ENCODE measurements around the gene GTPBP1. TPM values are rescaled to one million over a fixed set of nuclear protein-coding genes. Genes with fewer than 3 reads are reported as not detected.

GTPBP1 gene
- total RNA-seq, 2 donors from 2014 or later, result 109 to 142 TPM

DNA sequence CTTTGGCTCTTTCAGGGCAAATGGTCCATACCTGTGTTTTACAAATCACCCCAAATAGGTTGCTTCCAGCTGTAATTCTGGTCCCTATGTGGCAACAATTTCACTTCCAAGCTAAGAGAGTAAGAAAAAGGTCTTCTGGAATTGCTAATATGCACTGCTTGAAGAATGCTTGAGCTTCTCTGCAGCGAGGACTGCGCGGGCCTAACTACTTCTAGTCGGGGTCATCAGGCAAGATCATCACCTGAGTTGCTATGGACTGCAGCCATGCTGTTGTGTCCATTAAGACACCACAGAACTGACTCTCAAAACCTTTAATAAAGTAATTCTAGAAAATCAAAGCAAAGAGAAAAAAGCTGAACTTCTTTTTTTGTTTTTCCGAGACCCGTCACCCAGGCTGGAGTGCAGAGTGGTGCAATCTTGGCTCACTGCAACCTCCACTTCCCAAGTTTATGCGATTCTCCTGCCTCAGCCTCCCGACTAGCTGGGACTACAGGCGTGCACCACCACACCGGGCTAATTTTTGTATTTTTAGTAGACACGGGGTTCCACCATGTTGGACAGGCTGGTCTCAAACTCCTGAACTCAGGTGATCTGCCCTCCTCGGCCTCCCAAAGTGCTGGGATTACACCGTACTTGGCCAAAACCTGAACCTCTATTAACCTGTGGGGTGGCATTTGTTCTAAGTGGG is 7.2 kb upstream of the GTPBP1 start:
- no peak for ATAC-seq
- Mint-ChIP-seq H3K9me3 (no peaks in the 10 kb centered on the region), H3K36me3 (peaks cover 38 to 48% of the 10 kb centered on the region in 2 donors), H3K27ac (peak overlapping the region; percentile 80 to 97)
- no peak for DNase-seq (ENCODE audit: low spot score in 2 of 2)

DNA sequence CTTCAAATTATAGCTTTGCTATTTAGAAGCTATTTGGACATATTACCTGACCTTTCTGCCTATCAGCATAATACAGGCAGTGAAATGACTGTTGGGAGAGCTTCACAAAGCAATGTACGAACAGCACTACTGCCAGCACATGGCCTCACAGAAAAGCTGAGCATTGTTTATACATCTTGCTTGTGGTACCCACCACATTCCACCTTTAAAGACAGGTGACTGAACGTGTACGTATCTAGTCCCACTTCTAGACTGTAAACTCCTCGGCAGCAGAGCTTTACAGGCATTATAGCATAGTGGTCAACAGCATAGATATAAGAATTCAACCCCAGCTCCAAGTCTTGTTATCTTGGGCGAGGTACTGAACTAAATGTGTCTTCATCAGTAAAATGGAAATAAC is 6.6 kb upstream of the GTPBP1 start:
- DNase-seq (ENCODE audit: low spot score in 2 of 2) (no peak), ATAC-seq (no peak)
- Mint-ChIP-seq H3K36me3 (peaks cover 38 to 46% of the 10 kb centered on the region in 2 donors), H3K9me3 (no peaks in the 10 kb centered on the region), H3K27ac (peak overlapping the region; percentile 80 to 97)

DNA sequence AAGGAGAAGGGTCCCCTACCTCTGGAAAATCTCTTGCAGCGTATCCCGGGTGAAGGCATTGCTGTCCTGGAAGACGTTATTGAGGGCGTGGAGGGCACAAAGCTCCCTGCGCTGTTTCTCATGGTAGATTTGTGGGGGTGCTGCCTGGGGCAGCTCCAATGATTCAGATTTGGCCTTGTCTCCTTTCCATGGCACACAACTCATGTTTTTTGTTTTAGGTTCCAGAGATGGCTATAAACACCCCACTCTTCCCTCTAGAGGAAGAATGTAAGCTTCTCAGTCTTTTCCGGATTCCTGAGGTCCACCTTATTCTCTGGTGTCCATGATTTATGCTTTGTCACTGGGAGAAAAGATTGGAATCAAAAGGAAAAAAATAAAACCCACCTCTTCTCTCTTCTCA is 6.0 kb upstream of the GTPBP1 start:
- DNase-seq (ENCODE audit: low spot score in 2 of 2) (no peak), ATAC-seq (no peak)
- peak overlapping the region; percentile 80 to 97 for H3K27ac Mint-ChIP-seq
- peaks cover 38 to 43% of the 10 kb centered on the region in 2 donors for H3K36me3 Mint-ChIP-seq
- no peaks in the 10 kb centered on the region for H3K9me3 Mint-ChIP-seq

DNA sequence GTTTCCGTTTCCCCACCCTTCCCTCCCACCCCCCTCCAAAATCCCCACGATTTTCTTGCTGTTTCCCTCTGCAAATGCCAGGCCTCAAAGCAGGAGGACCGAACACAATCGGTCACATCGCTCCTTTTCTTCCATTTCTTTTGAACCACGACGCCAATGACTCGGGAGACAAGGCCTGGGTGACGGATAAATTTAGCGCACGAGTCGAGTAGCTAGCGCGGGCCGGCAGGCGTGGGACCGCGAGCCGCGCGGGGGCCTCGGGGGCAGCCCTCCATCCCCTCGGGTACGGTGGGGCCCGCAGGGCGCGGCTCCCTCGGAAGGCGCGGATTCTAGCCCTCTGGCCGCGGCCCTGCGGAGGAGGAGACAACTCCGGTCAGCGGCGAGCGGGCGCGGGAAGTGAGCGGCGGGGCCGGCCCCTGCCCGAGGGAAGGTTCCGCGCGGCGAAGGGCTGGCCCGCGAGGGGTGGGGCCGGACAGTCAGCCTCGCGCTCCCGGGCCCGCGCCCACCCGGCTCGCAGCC is 5.4 kb upstream of the GTPBP1 start:
- ATAC-seq, result peak; percentile 20 to 35
- no peak for DNase-seq (ENCODE audit: low spot score in 2 of 2)
- peaks cover 37 to 38% of the 10 kb centered on the region in 2 donors for H3K36me3 Mint-ChIP-seq

DNA sequence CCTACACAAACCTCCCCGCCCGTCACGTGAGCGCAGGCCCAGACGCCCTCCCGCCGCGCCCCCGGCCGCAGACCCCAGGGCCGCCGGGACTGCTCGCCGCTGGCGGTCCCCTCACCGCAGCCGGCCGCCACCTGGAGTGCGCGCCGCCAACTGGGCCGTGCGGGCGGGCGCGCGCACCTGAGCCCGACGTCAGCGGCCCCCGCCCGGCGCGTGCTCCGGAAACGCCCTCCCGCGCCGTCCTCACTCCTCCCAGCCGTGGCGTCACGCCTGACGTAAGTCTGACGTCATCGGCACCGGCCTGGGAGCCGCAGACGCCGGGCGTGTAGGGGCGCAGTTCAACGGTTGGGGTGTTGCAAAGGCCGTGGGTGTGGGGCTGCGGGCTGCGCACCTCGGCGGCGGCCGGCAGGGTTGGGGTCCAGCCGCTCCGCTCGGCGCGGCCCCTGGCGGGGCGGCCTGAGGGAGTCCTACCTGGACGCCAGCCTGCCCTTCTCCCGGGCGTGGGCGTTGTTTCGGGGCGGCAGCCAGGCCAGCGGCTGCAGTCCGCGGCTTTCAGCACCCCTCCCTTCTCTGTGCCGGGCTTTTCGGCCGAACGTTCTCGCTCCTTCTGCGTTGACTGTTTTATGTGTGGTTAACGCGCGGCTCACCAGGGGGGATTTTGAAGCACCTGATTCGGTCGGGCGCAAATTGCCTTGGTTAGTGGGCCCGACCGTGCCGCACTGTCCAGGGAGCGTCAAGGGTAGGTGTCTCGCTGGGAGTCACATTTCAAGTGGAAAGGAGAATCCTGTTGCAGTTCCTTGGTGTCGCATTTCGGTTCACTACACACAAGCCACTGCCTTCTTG is 4.7 kb upstream of the GTPBP1 start, which contains the start of gene JOSD1:
TSS of gene JOSD1 (minus strand) at position 155 of the 840 bp plus-strand sequence. CDS start 956 bp downstream, outside the sequence.
- DNase-seq (ENCODE audit: low spot score in 2 of 2), result peak; percentile 98
- Mint-ChIP-seq H3K9me3 (no peaks in the 10 kb centered on the region), H3K27ac (peak within 1 kb of the TSS; percentile 80 to 98), H3K36me3 (peaks cover 37 to 38% of the 10 kb centered on the region in 2 donors)
- ATAC-seq, result peak; percentile 45 to 57

More for the DNA sequence above, 5.4 kb upstream of the GTPBP1 start:
- no peaks in the 10 kb centered on the region for H3K9me3 Mint-ChIP-seq
- H3K27ac Mint-ChIP-seq, result peak overlapping the region; percentile 80 to 97

DNA sequence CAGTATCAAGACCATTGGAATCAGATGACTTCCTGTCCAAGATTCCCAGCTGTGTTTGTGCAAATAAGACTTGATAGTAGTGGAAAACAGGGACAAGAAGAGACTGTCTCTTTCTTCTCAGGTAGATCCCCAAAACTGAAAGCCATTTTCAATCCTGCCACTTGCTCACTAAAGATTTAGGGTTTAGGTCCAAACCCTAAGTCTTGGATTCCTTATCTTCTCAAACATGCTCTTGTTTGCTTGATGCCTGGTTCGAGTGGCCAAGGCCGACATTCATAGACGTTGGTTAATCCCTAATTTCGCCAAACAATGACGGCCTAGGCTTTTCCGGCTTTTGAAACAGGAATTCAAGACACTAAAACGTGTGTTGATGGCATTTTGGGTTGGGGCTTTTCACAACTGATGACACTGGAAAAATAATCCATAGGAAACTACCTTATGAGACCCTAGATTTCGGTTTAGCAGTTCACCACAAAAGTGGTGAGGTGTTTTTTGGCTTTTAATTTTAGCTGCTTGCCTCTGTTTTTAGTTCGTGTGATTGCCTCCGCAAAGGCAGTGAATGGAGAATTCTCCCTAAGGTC is 1.0 kb upstream of the GTPBP1 start:
- Mint-ChIP-seq H3K27ac (peak overlapping the region; percentile 93 to 97), H3K36me3 (peaks cover 31 to 32% of the 10 kb centered on the region in 2 donors), H3K9me3 (no peaks in the 10 kb centered on the region)
- ATAC-seq (no peak), DNase-seq (ENCODE audit: low spot score in 2 of 2) (no peak)

DNA sequence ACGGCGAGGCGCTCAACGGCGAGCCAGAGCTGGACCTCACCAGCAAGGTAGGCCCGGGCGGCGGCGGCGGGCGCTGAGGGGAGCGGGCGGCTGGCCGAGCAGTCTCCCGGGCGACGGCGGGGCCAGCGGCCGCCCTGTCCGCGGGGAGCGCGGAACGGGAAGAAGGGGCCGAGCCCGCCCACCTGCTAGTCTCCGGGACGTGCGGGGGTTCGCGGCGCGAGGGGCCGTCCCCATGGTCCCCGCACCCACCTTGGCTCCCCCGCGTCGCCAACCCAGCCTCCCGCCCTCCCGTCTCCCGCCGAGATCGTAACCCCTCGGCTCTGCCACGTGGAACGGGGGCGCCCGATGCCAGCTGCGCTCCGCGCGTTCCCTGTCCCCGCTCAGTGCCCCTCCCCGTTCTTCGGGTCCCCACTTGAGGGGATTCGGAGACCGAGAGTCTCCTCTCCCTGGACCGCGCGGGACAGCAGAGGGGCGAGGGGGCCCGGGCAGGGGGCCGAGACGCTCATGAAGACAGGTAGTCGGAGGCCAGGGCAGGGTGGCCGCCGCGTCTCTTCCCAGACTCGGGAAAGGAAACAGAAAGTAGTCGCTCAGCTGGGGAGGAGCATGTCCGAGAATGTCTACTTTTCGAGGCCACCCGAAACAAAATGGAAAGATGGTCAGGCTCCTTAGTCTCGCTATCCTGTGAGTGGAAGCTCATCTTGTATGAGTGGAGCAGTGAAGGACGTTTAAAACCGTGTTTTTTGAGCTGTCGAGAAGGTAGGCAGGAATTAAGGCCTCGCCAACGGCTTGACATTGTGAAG is 557 bp downstream of the GTPBP1 start:
- DNase-seq (ENCODE audit: low spot score in 2 of 2) (peak; percentile 29 to 68), ATAC-seq (no peak)
- Mint-ChIP-seq H3K27ac (peak overlapping the region; percentile 93 to 95), H3K9me3 (no peaks in the 10 kb centered on the region), H3K36me3 (peaks cover 23 to 39% of the 10 kb centered on the region in 2 donors)

DNA sequence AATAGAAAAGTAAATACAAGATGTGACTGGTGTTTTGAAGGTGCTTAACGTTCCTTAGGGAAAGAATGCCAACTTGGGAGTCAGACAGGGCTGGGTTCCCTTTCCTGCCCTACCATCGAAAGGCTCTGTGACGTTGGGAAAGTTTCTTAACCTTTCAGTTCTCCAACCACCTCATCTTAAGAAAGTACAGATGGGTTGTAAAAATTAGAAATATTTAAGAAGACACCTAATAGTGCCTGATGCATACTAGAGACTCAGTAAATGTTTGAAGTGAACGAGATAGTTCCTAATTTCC is 1.1 kb downstream of the GTPBP1 start:
- Mint-ChIP-seq H3K36me3 (peaks cover 23 to 41% of the 10 kb centered on the region in 2 donors), H3K27ac (peak overlapping the region; percentile 93 to 95), H3K9me3 (no peaks in the 10 kb centered on the region)
- DNase-seq (ENCODE audit: low spot score in 2 of 2), result no peak
- no peak for ATAC-seq

DNA sequence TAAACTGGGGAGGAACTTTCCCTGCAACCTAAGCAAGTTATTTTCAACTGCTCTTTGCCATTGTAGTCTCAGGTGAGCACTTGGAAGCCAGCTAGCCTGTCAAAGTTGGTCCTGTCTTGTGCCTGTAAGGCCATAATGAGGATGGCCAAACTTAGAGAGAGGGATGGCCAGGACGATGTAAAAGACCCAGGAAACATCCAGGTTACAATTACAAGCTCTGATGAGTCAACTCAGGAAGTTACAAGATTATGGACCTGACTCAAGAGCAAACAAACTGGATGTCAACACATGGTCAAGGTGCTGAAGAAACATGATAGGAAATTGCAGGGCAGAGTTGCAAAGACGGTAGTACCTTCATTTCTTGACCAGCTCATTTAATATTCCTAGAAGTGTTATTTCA is 1.6 kb downstream of the GTPBP1 start:
- Mint-ChIP-seq H3K27ac (peak overlapping the region; percentile 46 to 93), H3K9me3 (no peaks in the 10 kb centered on the region), H3K36me3 (peaks cover 23 to 41% of the 10 kb centered on the region in 2 donors)
- ATAC-seq (no peak), DNase-seq (ENCODE audit: low spot score in 2 of 2) (no peak)

DNA sequence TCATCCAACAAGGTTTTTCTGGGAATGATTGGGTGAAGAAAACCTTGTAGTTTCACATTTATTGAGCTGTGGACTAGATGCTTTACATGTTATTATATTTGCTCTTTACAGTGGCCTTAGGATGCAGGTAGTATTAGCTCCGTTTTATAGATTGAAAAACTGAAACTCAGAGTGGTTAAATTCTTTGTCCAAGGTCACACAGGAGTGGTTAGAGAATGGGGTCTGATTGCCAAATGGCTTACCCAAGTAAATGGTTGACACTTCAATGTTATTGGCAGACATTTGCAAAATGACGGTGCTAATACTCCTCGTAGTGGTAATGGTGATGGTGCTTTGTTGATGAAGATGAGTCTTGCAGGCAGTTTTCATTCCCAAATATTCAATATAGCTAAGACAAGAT is 2.2 kb downstream of the GTPBP1 start:
- peak overlapping the region in 1 of 2 donors; percentile 93 for H3K27ac Mint-ChIP-seq
- peaks cover 23 to 41% of the 10 kb centered on the region in 2 donors for H3K36me3 Mint-ChIP-seq
- DNase-seq (ENCODE audit: low spot score in 2 of 2) (no peak), ATAC-seq (no peak)
- no peaks in the 10 kb centered on the region for H3K9me3 Mint-ChIP-seq

DNA sequence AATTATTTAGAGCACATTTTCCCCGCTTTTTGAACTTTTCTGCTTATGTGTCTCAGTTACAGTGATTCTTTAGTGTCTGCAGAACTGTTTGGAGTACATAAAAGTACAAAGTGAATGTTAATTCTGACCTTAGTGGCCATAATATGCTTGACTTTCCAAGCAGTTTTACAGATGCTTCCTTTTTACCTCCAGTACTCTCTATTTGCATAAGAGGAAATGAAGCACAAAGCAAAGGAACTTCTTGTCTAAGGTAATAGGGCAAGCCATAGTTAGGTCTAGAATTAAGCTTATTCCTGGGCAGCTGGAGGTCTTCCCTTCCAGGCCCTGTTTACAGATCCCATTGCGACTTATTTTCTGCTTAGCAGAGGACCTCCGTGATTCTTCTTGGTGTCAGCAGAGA is 3.6 kb downstream of the GTPBP1 start:
- ATAC-seq (no peak), DNase-seq (ENCODE audit: low spot score in 2 of 2) (no peak)
- H3K36me3 Mint-ChIP-seq, result peaks cover 23 to 41% of the 10 kb centered on the region in 2 donors
- H3K27ac Mint-ChIP-seq, result no peak overlapping the region
- no peaks in the 10 kb centered on the region for H3K9me3 Mint-ChIP-seq

DNA sequence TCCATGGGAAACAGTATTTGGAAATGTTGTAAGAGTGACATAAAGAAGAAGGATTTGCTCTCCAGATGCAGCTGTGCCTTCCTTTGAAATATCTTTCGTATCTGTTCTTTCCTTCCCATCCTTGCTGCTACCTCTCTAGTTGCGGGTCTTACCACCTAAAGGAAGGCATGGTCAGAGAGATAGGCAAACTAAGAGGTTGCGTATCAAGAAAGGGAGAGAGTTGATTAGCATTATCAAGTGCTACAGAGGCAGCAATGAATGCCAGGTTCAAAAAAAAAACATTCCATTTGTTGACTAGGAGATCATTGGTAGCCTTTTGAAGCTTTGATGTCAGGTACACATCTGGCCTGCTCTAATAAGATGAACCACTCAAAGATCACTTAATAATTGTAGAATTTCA is 4.6 kb downstream of the GTPBP1 start:
- Mint-ChIP-seq H3K9me3 (no peaks in the 10 kb centered on the region), H3K36me3 (peaks cover 23 to 41% of the 10 kb centered on the region in 2 donors), H3K27ac (no peak overlapping the region)
- DNase-seq (ENCODE audit: low spot score in 2 of 2) (no peak), ATAC-seq (no peak)

DNA sequence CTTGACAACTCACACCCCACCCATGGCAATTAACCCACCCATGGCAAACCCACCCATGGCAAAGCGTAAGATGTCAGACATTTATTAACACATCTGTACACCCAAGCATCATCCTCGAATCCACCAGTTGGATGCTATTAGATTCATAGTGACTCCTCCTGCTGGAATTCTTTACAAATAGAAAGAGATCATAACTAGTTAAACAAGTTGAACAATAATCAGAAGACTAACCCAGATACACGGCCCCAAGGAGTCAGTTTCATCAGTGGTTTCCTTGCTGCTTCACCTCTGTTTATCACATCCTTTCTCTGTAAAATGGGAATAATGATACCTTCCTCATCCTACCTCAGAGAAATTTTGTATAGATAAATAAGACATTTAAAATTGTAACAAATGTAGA is 5.1 kb downstream of the GTPBP1 start:
- DNase-seq (ENCODE audit: low spot score in 2 of 2) (no peak), ATAC-seq (no peak)
- Mint-ChIP-seq H3K36me3 (peaks cover 23 to 41% of the 10 kb centered on the region in 2 donors), H3K27ac (no peak overlapping the region), H3K9me3 (no peaks in the 10 kb centered on the region)

DNA sequence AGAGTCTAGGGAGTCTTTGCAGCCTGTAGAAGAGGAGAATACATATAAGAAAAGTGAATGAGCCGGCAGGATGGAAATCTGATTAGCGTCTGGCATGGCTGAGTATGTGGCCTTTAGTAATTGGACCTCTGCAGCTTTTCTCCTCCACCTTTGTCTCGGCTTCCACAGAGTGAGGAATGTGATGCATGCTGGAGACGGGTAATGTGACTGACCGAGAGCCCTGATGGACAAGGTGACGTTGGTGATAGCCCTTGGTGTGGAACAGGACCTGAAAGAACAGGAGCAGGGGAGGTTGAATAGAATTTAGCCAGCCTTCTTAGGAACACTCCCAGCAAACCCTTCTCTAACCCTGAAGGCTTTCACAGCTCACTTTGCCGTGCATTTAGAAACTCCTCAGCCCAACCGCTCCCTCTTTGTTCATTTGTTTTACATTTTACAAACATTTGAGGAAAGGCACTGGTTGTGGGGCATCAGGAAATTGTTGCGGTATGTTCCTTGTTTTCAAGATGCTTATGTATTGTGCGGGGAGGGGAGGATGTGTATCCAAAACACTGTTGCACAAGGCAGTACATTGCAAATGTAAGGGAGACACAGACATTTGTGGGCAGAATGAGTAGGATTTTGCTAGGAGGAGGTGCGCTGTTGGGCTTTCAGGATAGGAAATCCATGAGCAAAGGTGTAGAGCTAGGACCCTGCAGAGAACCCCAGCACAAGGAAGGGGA is 6.9 kb downstream of the GTPBP1 start:
- no peak for ATAC-seq
- DNase-seq (ENCODE audit: low spot score in 2 of 2), result no peak
- Mint-ChIP-seq H3K27ac (peak overlapping the region; percentile 57 to 85), H3K9me3 (no peaks in the 10 kb centered on the region), H3K36me3 (peaks cover 10 to 37% of the 10 kb centered on the region in 2 donors)

DNA sequence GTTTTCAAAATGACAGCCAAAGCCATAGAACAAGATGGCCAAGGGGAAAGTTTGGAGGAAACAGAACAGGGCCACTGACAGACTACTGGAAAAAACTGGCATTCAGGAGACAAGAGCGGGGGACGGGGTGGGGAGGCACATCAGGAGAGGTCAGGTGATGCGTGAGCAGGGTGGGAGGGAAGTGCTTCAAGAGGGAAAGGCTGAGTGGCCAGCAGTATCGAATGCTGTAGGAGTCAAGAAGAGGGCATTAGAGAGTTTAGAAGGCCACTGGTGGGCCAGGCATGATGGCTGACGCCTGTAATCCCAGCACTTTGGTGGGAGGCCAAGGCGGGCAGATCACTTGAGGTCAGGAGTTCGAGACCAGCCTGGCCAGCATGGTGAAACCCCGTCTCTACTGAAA is 8.2 kb downstream of the GTPBP1 start:
- peaks cover 0 to 28% of the 10 kb centered on the region in 2 donors for H3K36me3 Mint-ChIP-seq

More for the DNA sequence above, 8.2 kb downstream of the GTPBP1 start:
- H3K27ac Mint-ChIP-seq, result peak overlapping the region; percentile 25 to 57
- no peaks in the 10 kb centered on the region for H3K9me3 Mint-ChIP-seq
- DNase-seq (ENCODE audit: low spot score in 2 of 2) (no peak), ATAC-seq (no peak)
